ENCODE measurements around the gene TMEM79. TPM values are rescaled to one million over a fixed set of nuclear protein-coding genes. Genes with fewer than 3 reads are reported as not detected.

The TMEM79 gene
- total and polyA plus RNA-seq, 3 experiments from 2014 or later: 5.6 to 11.2 (median 10.8) TPM

DNA sequence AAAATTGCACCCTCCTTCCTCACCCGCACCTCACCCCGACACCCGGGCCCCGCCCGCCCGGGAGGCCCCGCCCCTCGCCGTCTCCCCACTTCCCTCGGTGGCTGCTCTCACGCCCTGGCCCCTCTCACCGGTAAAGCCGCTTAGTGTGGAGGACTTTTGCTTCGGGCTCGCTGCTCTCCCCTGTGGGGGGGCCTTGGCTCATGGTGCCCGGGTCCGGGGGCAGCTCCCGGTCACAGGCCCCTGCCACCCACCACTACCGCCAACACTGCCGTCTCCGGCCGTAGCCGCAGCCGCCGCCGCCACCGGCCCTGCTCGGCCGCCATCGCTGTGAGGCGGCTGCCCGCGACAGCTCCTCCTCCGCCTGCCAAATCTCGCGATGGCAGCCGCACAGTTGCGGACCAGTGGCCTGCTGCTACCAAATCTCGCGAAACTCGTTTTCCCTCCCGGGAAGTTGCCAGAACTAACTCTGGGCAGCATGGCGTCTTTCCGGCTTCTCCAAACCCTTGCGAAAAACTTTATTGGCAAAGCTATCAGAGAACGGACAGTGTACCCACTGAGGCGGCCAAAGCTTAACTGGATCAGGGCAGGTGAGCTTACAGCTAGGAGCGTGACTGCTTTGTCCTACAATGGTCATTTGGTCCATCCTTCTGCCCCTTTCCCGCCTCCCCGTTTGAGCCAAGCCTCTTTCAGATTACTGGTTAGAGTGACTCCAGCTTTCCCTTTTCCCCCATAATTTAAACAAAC, 1.5 kb upstream of the TMEM79 start, which contains the start of gene SMG5:
SMG5 (minus strand) TSS at position 347 of the 744 bp plus-strand sequence; CDS start at position 202, 145 bp downstream.
- POLR2A ChIA-PET: interaction anchor here (0.6 to 2.5 kb wide), 13 partner anchors 9 to 454 kb away, joined by 3 to 25 read pairs (median 4); partner anchors contain the start of genes GLMP, KHDC4, PMF1 and SLC25A44
- Histone ChIP-seq H3K4me3 (ENCODE audit: low read length) (peak within 1 kb of the TSS; percentile 92), H3K4me1 (ENCODE audit: insufficient read depth, low read length) (peaks cover 29% of the 10 kb centered on the region), H3K27me3 (ENCODE audit: insufficient read depth, low read length, poor library complexity, severe bottlenecking) (no peaks in the 10 kb centered on the region), H3K36me3 (ENCODE audit: insufficient read depth, low read length) (peaks cover 13% of the 10 kb centered on the region), H3K27ac (ENCODE audit: low read depth, low read length) (peak within 1 kb of the TSS; percentile 74), H3K9me3 (ENCODE audit: low read length) (no peaks in the 10 kb centered on the region)
- CTCF ChIA-PET: interaction anchor here (0.8 to 3.6 kb wide), 8 partner anchors 10 to 155 kb away, joined by 3 to 11 read pairs (median 4); no protein-coding TSS in a partner anchor
- Mint-ChIP-seq H3K9me3 (no peaks in the 10 kb centered on the region), H3K4me1 (peaks cover 42 to 51% (median 44%) of the 10 kb centered on the region in 3 donors), H3K27me3 (no peaks in the 10 kb centered on the region), H3K4me3 (peak within 1 kb of the TSS; percentile 91 to 97 (median 95)), H3K36me3 (peaks cover 0 to 36% (median 0%) of the 10 kb centered on the region in 3 donors), H3K27ac (peak within 1 kb of the TSS; percentile 89 to 97 (median 94))
- peak; percentile 94 to 98 (median 96) for DNase-seq

DNA sequence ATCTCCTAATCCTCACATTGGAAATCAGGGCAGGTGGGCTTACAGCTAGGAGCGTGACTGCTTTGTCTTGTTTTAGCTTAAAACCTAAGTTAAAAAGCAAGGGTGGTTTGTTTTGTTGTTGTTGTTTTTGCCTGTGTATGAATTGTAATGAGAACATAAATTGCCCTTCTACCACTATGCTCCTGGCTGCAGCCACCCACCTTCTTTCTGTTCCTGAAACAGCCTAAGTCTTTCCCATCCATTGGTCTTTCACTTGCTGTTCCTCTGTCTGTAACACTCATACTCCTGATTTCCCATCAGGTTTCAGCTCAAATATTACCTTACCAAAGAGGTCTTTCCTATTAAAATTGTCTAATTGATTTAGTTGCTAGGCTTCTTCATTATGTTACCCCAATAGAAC, 604 bp upstream of the TMEM79 start:
- peaks cover 29% of the 10 kb centered on the region for H3K4me1 ChIP-seq (ENCODE audit: insufficient read depth, low read length)
- CTCF ChIA-PET: interaction anchor here (0.8 to 3.6 kb wide), 7 partner anchors 11 to 155 kb away, joined by 3 to 11 read pairs (median 4); no protein-coding TSS in a partner anchor
- Mint-ChIP-seq H3K9me3 (no peaks in the 10 kb centered on the region), H3K36me3 (peaks cover 0 to 28% (median 0%) of the 10 kb centered on the region in 3 donors), H3K27ac (peak overlapping the region; percentile 19 to 97 (median 94)), H3K4me3 (peak overlapping the region; percentile 91 to 97 (median 95)), H3K27me3 (no peaks in the 10 kb centered on the region), H3K4me1 (peaks cover 39 to 48% (median 41%) of the 10 kb centered on the region in 3 donors)
- H3K27me3 ChIP-seq (ENCODE audit: insufficient read depth, low read length, poor library complexity, severe bottlenecking): no peaks in the 10 kb centered on the region
- peak overlapping the region; percentile 92 for H3K4me3 ChIP-seq (ENCODE audit: low read length)
- H3K27ac ChIP-seq (ENCODE audit: low read depth, low read length): no peak overlapping the region
- H3K9me3 ChIP-seq (ENCODE audit: low read length): no peaks in the 10 kb centered on the region
- H3K36me3 ChIP-seq (ENCODE audit: insufficient read depth, low read length): peaks cover 5% of the 10 kb centered on the region
- no peak for DNase-seq
- POLR2A ChIA-PET: interaction anchor here (0.8 to 2.5 kb wide), 6 partner anchors 10 to 350 kb away, joined by 3 to 25 read pairs (median 4); partner anchors contain the start of genes GLMP, KHDC4, PMF1 and SLC25A44

- no peak overlapping the region for H3K4me3 ChIP-seq (ENCODE audit: low read length)
- no peaks in the 10 kb centered on the region for H3K36me3 ChIP-seq (ENCODE audit: insufficient read depth, low read length)
- H3K4me3 Mint-ChIP-seq: peak overlapping the region in 1 of 7 donors; percentile 63
- no peaks in the 10 kb centered on the region for H3K9me3 Mint-ChIP-seq
- CTCF ChIA-PET: no interaction called here
- H3K27ac ChIP-seq (ENCODE audit: low read depth, low read length): no peak overlapping the region
- POLR2A ChIA-PET: no interaction called here
- peaks cover 29% of the 10 kb centered on the region for H3K4me1 ChIP-seq (ENCODE audit: insufficient read depth, low read length)
- H3K4me1 Mint-ChIP-seq: peaks cover 39 to 47% (median 39%) of the 10 kb centered on the region in 3 donors
- H3K27me3 Mint-ChIP-seq: no peaks in the 10 kb centered on the region
- no peaks in the 10 kb centered on the region for H3K9me3 ChIP-seq (ENCODE audit: low read length)
- peaks cover 0 to 29% (median 3%) of the 10 kb centered on the region in 3 donors for H3K36me3 Mint-ChIP-seq
- DNase-seq: no peak
- no peaks in the 10 kb centered on the region for H3K27me3 ChIP-seq (ENCODE audit: insufficient read depth, low read length, poor library complexity, severe bottlenecking)
- H3K27ac Mint-ChIP-seq: peak overlapping the region in 1 of 8 donors; percentile 96
These were observed 632 bp downstream of the TMEM79 start for GRCh38 chr1:156284757-156285156.

GRCh38 chr1:156285437-156285836, 1.3 kb downstream of the TMEM79 start:
- Mint-ChIP-seq H3K4me3 (no peak overlapping the region), H3K27me3 (no peaks in the 10 kb centered on the region), H3K9me3 (no peaks in the 10 kb centered on the region), H3K4me1 (peaks cover 33 to 40% (median 35%) of the 10 kb centered on the region in 3 donors), H3K36me3 (peaks cover 4 to 30% (median 7%) of the 10 kb centered on the region in 3 donors), H3K27ac (no peak overlapping the region)
- H3K36me3 ChIP-seq (ENCODE audit: insufficient read depth, low read length): no peaks in the 10 kb centered on the region
- no peak for DNase-seq
- H3K4me1 ChIP-seq (ENCODE audit: insufficient read depth, low read length): peaks cover 29% of the 10 kb centered on the region
- H3K4me3 ChIP-seq (ENCODE audit: low read length): no peak overlapping the region
- ChIA-PET CTCF (no interaction called here), POLR2A (no interaction called here)
- no peaks in the 10 kb centered on the region for H3K27me3 ChIP-seq (ENCODE audit: insufficient read depth, low read length, poor library complexity, severe bottlenecking)
- no peaks in the 10 kb centered on the region for H3K9me3 ChIP-seq (ENCODE audit: low read length)
- no peak overlapping the region for H3K27ac ChIP-seq (ENCODE audit: low read depth, low read length)

GRCh38 chr1:156286061-156286460, 1.9 kb downstream of the TMEM79 start:
- Histone ChIP-seq H3K27me3 (ENCODE audit: insufficient read depth, low read length, poor library complexity, severe bottlenecking) (no peaks in the 10 kb centered on the region), H3K27ac (ENCODE audit: low read depth, low read length) (no peak overlapping the region), H3K4me3 (ENCODE audit: low read length) (no peak overlapping the region), H3K36me3 (ENCODE audit: insufficient read depth, low read length) (no peaks in the 10 kb centered on the region), H3K4me1 (ENCODE audit: insufficient read depth, low read length) (peaks cover 25% of the 10 kb centered on the region), H3K9me3 (ENCODE audit: low read length) (no peaks in the 10 kb centered on the region)
- peaks cover 4 to 32% (median 7%) of the 10 kb centered on the region in 3 donors for H3K36me3 Mint-ChIP-seq
- peak overlapping the region in 2 of 7 donors; percentile 28 to 44 for H3K4me3 Mint-ChIP-seq
- no peak for DNase-seq
- H3K4me1 Mint-ChIP-seq: peaks cover 27 to 34% (median 29%) of the 10 kb centered on the region in 3 donors
- CTCF ChIA-PET: no interaction called here
- H3K27me3 Mint-ChIP-seq: no peaks in the 10 kb centered on the region
- POLR2A ChIA-PET: no interaction called here
- peak overlapping the region in 1 of 8 donors; percentile 56 for H3K27ac Mint-ChIP-seq
- no peaks in the 10 kb centered on the region for H3K9me3 Mint-ChIP-seq

DNA sequence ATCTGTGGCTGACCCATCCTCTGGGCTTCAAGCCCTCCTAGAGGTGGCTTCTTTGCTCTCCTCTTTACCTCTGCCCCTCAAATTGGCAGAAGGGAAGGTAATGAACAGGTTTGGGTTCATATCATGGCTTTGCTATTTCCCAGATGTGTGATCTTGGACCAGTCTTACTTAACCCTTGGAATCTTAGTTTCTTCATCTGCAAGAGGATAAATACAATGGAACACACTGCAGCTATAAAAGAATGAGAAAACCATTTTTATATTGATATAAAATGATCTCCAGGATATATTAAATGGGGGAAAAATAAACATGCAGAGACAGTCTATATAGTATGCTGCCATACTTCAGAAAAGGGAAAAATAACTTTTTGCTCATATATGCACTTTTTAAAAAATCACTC, 5.7 kb downstream of the TMEM79 start:
- DNase-seq: no peak
- Mint-ChIP-seq H3K27me3 (no peaks in the 10 kb centered on the region), H3K27ac (peak overlapping the region in 1 of 8 donors; percentile 68), H3K36me3 (peaks cover 4 to 33% (median 7%) of the 10 kb centered on the region in 3 donors), H3K4me3 (no peak overlapping the region), H3K4me1 (peaks cover 5 to 15% (median 7%) of the 10 kb centered on the region in 3 donors), H3K9me3 (no peaks in the 10 kb centered on the region)
- H3K9me3 ChIP-seq (ENCODE audit: low read length): no peaks in the 10 kb centered on the region
- peaks cover 8% of the 10 kb centered on the region for H3K4me1 ChIP-seq (ENCODE audit: insufficient read depth, low read length)
- no peaks in the 10 kb centered on the region for H3K36me3 ChIP-seq (ENCODE audit: insufficient read depth, low read length)
- H3K27me3 ChIP-seq (ENCODE audit: insufficient read depth, low read length, poor library complexity, severe bottlenecking): no peaks in the 10 kb centered on the region
- no peak overlapping the region for H3K4me3 ChIP-seq (ENCODE audit: low read length)
- CTCF ChIA-PET: no interaction called here
- no peak overlapping the region for H3K27ac ChIP-seq (ENCODE audit: low read depth, low read length)
- POLR2A ChIA-PET: no interaction called here

GRCh38 chr1:156291226-156292061, 7.3 kb downstream of the TMEM79 start:
- no peak for DNase-seq
- Histone ChIP-seq H3K4me3 (ENCODE audit: low read length) (no peak overlapping the region), H3K36me3 (ENCODE audit: insufficient read depth, low read length) (no peaks in the 10 kb centered on the region), H3K27ac (ENCODE audit: low read depth, low read length) (no peak overlapping the region), H3K4me1 (ENCODE audit: insufficient read depth, low read length) (peaks cover 12% of the 10 kb centered on the region), H3K9me3 (ENCODE audit: low read length) (no peaks in the 10 kb centered on the region), H3K27me3 (ENCODE audit: insufficient read depth, low read length, poor library complexity, severe bottlenecking) (no peaks in the 10 kb centered on the region)
- Mint-ChIP-seq H3K27me3 (no peaks in the 10 kb centered on the region), H3K4me1 (peaks cover 14 to 26% (median 19%) of the 10 kb centered on the region in 3 donors), H3K36me3 (peaks cover 4 to 27% (median 7%) of the 10 kb centered on the region in 3 donors), H3K4me3 (peak overlapping the region in 1 of 7 donors; percentile 30), H3K9me3 (no peaks in the 10 kb centered on the region), H3K27ac (peak overlapping the region in 2 of 8 donors; percentile 50 to 74)
- POLR2A ChIA-PET: no interaction called here
- CTCF ChIA-PET: no interaction called here
